HepG2 (cell line): Measurements from ENCODE around the gene SLC8A2. TPM values are rescaled to one million over a fixed set of nuclear protein-coding genes. Genes with fewer than 3 reads are reported as not detected.
A peak's percentile ranks its signal among the peaks of the same experiment; 100 is the strongest.

Experiments used
- ATAC-seq: fragments of 200-7000 bp; cut with Tn5 transposase; 3 replicates; pipeline ENCODE4 v1.9.1; 2020; ENCODE audit warnings: mild to moderate bottlenecking, moderate library complexity
- BruUV-seq: library from RNA; stranded (reverse); fragments of 400-500 nt; replicated peaks from 2 replicates; lab custom pipeline; 2021; lab: Mats Ljungman, UMichigan
- CTCF ChIA-PET: fragments of 300-600 bp; formaldehyde crosslinking; extraction: SDS; loops from one replicate; lab custom pipeline; 2021; ENCODE audit warnings: low total read pairs, inconsistent platforms, low intra/inter-chr PET ratio; lab: Yijun Ruan, JAX
- POLR2A ChIA-PET: fragments of 350-600 bp; sonication (Branson Sonifier 250); formaldehyde crosslinking; loops from one replicate; lab custom pipeline; 2020; ENCODE audit warnings: antibody characterized with exemption, inconsistent platforms; lab: Yijun Ruan, JAX
- DNase-seq: peaks from one replicate; pipeline ENCODE4 v3.0.0-alpha.2; 2015; ENCODE audit warnings: low spot score
- FAIRE-seq: peaks from 3 replicates; lab custom pipeline; 2011; peaks lifted over from hg19 to GRCh38; lab: Jason Lieb, UNC
- H2AFZ ChIP-seq: one replicate; pipeline ENCODE4 v1.6.1; 2011; ENCODE audit warnings: low read length, inconsistent platforms
- H3K27ac ChIP-seq: fragments of 300-600 bp; 3 replicates; pipeline ENCODE4 v1.8.0; 2011; ENCODE audit warnings: mixed run types, mild to moderate bottlenecking, mixed read lengths, low read length, inconsistent platforms; ENCODE audit not compliant: insufficient read depth; ENCODE audit errors: extremely low read length
- H3K27me3 ChIP-seq, 2 experiments: fragments of 200-600 bp in 1 of 2; 2 replicates in 1 of 2; 3 replicates in 1 of 2; pipeline versions ENCODE4 v1.6.0 to v1.8.0; 2011; ENCODE audit warnings: low read length in 2 of 2, mild to moderate bottlenecking in 2 of 2, moderate library complexity in 2 of 2, inconsistent platforms in 1 of 2; ENCODE audit not compliant: insufficient read depth in 2 of 2, control insufficient read depth in 1 of 2
- H3K36me3 ChIP-seq, 2 experiments: fragments of 200-600 bp in 1 of 2; replicated peaks in 1 of 2; 2 replicates in 1 of 2; 3 replicates in 1 of 2; pipeline versions ENCODE4 v1.5.1 to v1.8.0; 2011; ENCODE audit warnings: low read length in 2 of 2, inconsistent platforms in 1 of 2; ENCODE audit not compliant: insufficient read depth in 2 of 2, control insufficient read depth in 1 of 2
- H3K4me1 ChIP-seq: 2 replicates; pipeline ENCODE4 v1.5.1; 2012; ENCODE audit warnings: low read length, inconsistent platforms; ENCODE audit not compliant: insufficient read depth
- H3K4me2 ChIP-seq: 2 replicates; pipeline ENCODE4 v1.6.0; 2011; ENCODE audit warnings: low read depth, low read length, inconsistent platforms
- H3K4me3 ChIP-seq, 3 experiments: fragments of 200-600 bp in 1 of 3; sonication (generic), shearing (Covaris generic) in 1 of 3; replicated peaks in 1 of 3; 2 replicates each; pipeline ENCODE4 v1.5.1; 2011 to 2016; ENCODE audit warnings: low read length in 3 of 3, inconsistent platforms in 2 of 3, low read depth in 2 of 3, mild to moderate bottlenecking in 2 of 3, control low read depth in 1 of 3, mixed read lengths in 1 of 3; ENCODE audit not compliant: insufficient read depth in 1 of 3
- H3K79me2 ChIP-seq: one replicate; pipeline ENCODE4 v1.6.1; 2011; ENCODE audit warnings: low read length, inconsistent platforms; ENCODE audit not compliant: insufficient read depth
- H3K9ac ChIP-seq: 2 replicates; pipeline ENCODE4 v1.6.0; 2011; ENCODE audit warnings: mild to moderate bottlenecking, low read depth, low read length, inconsistent platforms; ENCODE audit not compliant: insufficient read depth
- H3K9me3 ChIP-seq: 2 replicates; pipeline ENCODE4 v1.5.1; 2012; ENCODE audit warnings: mild to moderate bottlenecking, low read length
- H4K20me1 ChIP-seq: 2 replicates; pipeline ENCODE4 v1.6.0; 2011; ENCODE audit warnings: inconsistent platforms, mild to moderate bottlenecking, low read length, moderate library complexity; ENCODE audit not compliant: insufficient read depth
- CREM ChIP-seq, 2 experiments: sonication (generic) in 1 of 2; formaldehyde crosslinking in 1 of 2; IDR thresholded peaks; 2 replicates each; pipeline versions ENCODE4 v1.4.0 to v1.6.1; 2016 to 2020; ENCODE audit warnings: antibody characterized with exemption in 1 of 2, mild to moderate bottlenecking in 1 of 2, missing genetic modification reagents in 1 of 2
- GATAD1 ChIP-seq: IDR thresholded peaks from 2 replicates; pipeline ENCODE4 v1.6.1; 2016; ENCODE audit warnings: missing genetic modification reagents, missing compliant biosample characterization
- IRX3 ChIP-seq: sonication (generic); formaldehyde crosslinking; IDR thresholded peaks from 2 replicates; pipeline ENCODE4 v1.8.1; 2023; ENCODE audit warnings: mild to moderate bottlenecking, low read depth, missing genetic modification reagents, borderline replicate concordance
- JDP2 ChIP-seq: sonication (generic); formaldehyde crosslinking; IDR thresholded peaks from 2 replicates; pipeline ENCODE4 v1.8.1; 2022; ENCODE audit warnings: missing genetic modification reagents, borderline replicate concordance
- JUND ChIP-seq: sonication (generic); formaldehyde crosslinking; IDR thresholded peaks from 2 replicates; pipeline ENCODE4 v1.8.0; 2022; ENCODE audit warnings: mild to moderate bottlenecking, missing genetic modification reagents
- MIER3 ChIP-seq: IDR thresholded peaks from 2 replicates; pipeline ENCODE4 v1.6.1; 2016; ENCODE audit warnings: missing compliant biosample characterization, borderline replicate concordance
- NFYB ChIP-seq: sonication (generic); formaldehyde crosslinking; IDR thresholded peaks from 2 replicates; pipeline ENCODE4 v1.4.0; 2020; ENCODE audit warnings: missing genetic modification reagents
- POLR2G ChIP-seq: fragments of 200-400 bp; formaldehyde crosslinking; IDR thresholded peaks from 2 replicates; pipeline ENCODE4 v1.6.1; 2018; ENCODE audit warnings: mild to moderate bottlenecking, low read depth, low read length, moderate library complexity
- RFXAP ChIP-seq: sonication (generic); formaldehyde crosslinking; IDR thresholded peaks from 2 replicates; pipeline ENCODE4 v1.4.0; 2020; ENCODE audit warnings: missing genetic modification reagents, borderline replicate concordance
- RORA ChIP-seq: sonication (generic); formaldehyde crosslinking; IDR thresholded peaks from 2 replicates; pipeline ENCODE4 v1.5.0; 2020; ENCODE audit warnings: mild to moderate bottlenecking, missing genetic modification reagents, moderate library complexity
- SMAD9 ChIP-seq: sonication (generic); formaldehyde crosslinking; IDR thresholded peaks from 2 replicates; pipeline ENCODE4 v1.5.1; 2020; ENCODE audit warnings: mild to moderate bottlenecking, missing genetic modification reagents
- ZFP62 ChIP-seq: sonication (generic); formaldehyde crosslinking; IDR thresholded peaks from 2 replicates; pipeline ENCODE4 v1.4.0; 2020; ENCODE audit warnings: missing genetic modification reagents
- ZNF326 ChIP-seq: sonication (generic); formaldehyde crosslinking; IDR thresholded peaks from 2 replicates; pipeline ENCODE4 v1.4.0; 2020; ENCODE audit warnings: missing genetic modification reagents, borderline replicate concordance
- ZNF644 ChIP-seq: IDR thresholded peaks from 2 replicates; pipeline ENCODE4 v1.6.1; 2016; ENCODE audit warnings: low read depth
- ZNF652 ChIP-seq: IDR thresholded peaks from 2 replicates; pipeline ENCODE4 v1.6.1; 2016; ENCODE audit warnings: low read depth, borderline replicate concordance
- ZNF724P ChIP-seq: sonication (generic); formaldehyde crosslinking; IDR thresholded peaks from 2 replicates; pipeline ENCODE4 v1.8.0; 2022; ENCODE audit warnings: missing genetic modification reagents, borderline replicate concordance
- WGBS: methylation state at CpG from one replicate; pipeline ENCODE4 v1.1.6; 2017; ENCODE audit warnings: low lambda C conversion rate; 5-methylcytosine and 5-hydroxymethylcytosine counted together
- in situ Hi-C: cut with HindIII; loops from 2 replicates; pipeline ENCODE4 v1.10.0; 2017; ENCODE audit warnings: low pct_unique_long_range_greater_than_20kb; ENCODE audit not compliant: extremely low pct_ligation_motif_present
- intact Hi-C: fragments of 100-400 bp; cut with micrococcal nuclease; formaldehyde crosslinking; loops from one replicate; pipeline ENCODE4 v1.10.0; 2022; ENCODE audit not compliant: unreplicated experiment
- polyA plus RNA-seq, 8 experiments: library from polyadenylated mRNA; depleted of rRNA in 3 of 8; stranded (reverse) in 7 of 8; unstranded in 1 of 8; fragments of >200 nt; fragmentation: Illumina TruSeq in 4 of 8; extraction: Trizol in 4 of 8; gene quantifications; 2 replicates each; pipeline versions ENCODE4 v1.2.1 to v1.2.3, GENCODE V29; 2011 to 2016; ENCODE audit warnings: low read depth in 4 of 8, missing spikeins in 1 of 8, mixed read lengths in 1 of 8; ENCODE audit not compliant: insufficient read depth in 1 of 8
- total RNA-seq, 5 experiments: library from RNA; depleted of rRNA; stranded (reverse); fragments of >200 nt; fragmentation: Illumina TruSeq; extraction: Trizol; gene quantifications; 2 replicates each; pipeline ENCODE4 v1.2.3, GENCODE V29; 2016; ENCODE audit warnings: low read depth in 1 of 5
- TF ChIP-seq, protein P1 (sequence below): IDR thresholded peaks from 2 replicates; pipeline ENCODE4 v1.6.1; 2016
- TF ChIP-seq, protein P2 (sequence below): sonication (generic); formaldehyde crosslinking; IDR thresholded peaks from 2 replicates; pipeline ENCODE4 v1.4.0; 2020; ENCODE audit warnings: missing genetic modification reagents
- TF ChIP-seq, protein P3 (sequence below): sonication (generic); formaldehyde crosslinking; conservative IDR thresholded peaks from 2 replicates; pipeline ENCODE4 v1.8.0; 2022; ENCODE audit warnings: mild to moderate bottlenecking, moderate library complexity, missing genetic modification reagents
- TF ChIP-seq, protein P4 (sequence below): sonication (generic); formaldehyde crosslinking; IDR thresholded peaks from 2 replicates; pipeline ENCODE4 v1.4.0; 2020; ENCODE audit warnings: missing genetic modification reagents; ENCODE audit errors: not compliant biosample characterization

The SLC8A2 gene
- total and polyA plus RNA-seq, 2 of the 13 experiments (the other 11 are each of a cell fraction or from before 2014, with no cell fraction given): 0.02 TPM; not detected in 1

DNA sequence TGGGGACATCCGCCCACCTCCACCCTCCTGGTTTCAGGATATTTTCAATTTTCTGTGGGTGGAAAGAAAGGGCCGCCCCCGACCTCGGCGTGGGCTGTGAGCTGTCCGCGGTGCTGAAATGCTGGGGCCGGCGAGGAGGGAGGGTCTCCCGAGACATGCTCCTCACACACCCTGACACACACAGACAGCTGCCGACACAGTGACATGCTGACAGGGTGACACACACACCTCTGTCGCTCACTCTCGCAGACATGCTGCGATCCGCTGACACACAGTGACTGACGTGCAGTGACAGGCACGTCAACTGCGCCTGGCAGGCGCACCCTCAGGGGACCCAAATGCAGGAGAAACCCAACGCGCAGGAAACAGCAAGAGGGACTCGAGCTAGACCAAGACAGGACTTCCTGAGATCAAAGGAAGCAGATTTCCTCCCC lies 27.3 kb downstream of the SLC8A2 start:
- Histone ChIP-seq H3K79me2 (no peaks in the 10 kb centered on the region), H3K4me2 (no peak overlapping the region), H4K20me1 (no peaks in the 10 kb centered on the region), H3K27me3 (peaks cover 0 to 32% of the 10 kb centered on the region in 2 experiments), H3K36me3 (no peaks in the 10 kb centered on the region), H3K9ac (no peak overlapping the region), H3K4me3 (no peak overlapping the region), H3K9me3 (no peaks in the 10 kb centered on the region), H2AFZ (no peak overlapping the region), H3K27ac (no peak overlapping the region), H3K4me1 (peaks cover 18% of the 10 kb centered on the region; the same call in 1 of the 2 replicates)
- in situ Hi-C loops: no loop called here
- FAIRE-seq (no peak), ATAC-seq (no peak), DNase-seq (no peak)
- WGBS: 29% methylated on average over 9 of the region's 22 CpGs
- intact Hi-C loops: no loop called here
- no TSS peak for BruUV-seq
- POLR2A ChIA-PET: no interaction called here
- CTCF ChIA-PET: no interaction called here
- no peak for TF ChIP-seq GATAD1 (CRISPR knock-in tag)
- TF ChIP-seq, protein P1, sequence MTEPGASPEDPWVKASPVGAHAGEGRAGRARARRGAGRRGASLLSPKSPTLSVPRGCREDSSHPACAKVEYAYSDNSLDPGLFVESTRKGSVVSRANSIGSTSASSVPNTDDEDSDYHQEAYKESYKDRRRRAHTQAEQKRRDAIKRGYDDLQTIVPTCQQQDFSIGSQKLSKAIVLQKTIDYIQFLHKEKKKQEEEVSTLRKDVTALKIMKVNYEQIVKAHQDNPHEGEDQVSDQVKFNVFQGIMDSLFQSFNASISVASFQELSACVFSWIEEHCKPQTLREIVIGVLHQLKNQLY (CRISPR knock-in tag): no peak
- TF ChIP-seq IRX3: no peak
- TF ChIP-seq, protein P2, sequence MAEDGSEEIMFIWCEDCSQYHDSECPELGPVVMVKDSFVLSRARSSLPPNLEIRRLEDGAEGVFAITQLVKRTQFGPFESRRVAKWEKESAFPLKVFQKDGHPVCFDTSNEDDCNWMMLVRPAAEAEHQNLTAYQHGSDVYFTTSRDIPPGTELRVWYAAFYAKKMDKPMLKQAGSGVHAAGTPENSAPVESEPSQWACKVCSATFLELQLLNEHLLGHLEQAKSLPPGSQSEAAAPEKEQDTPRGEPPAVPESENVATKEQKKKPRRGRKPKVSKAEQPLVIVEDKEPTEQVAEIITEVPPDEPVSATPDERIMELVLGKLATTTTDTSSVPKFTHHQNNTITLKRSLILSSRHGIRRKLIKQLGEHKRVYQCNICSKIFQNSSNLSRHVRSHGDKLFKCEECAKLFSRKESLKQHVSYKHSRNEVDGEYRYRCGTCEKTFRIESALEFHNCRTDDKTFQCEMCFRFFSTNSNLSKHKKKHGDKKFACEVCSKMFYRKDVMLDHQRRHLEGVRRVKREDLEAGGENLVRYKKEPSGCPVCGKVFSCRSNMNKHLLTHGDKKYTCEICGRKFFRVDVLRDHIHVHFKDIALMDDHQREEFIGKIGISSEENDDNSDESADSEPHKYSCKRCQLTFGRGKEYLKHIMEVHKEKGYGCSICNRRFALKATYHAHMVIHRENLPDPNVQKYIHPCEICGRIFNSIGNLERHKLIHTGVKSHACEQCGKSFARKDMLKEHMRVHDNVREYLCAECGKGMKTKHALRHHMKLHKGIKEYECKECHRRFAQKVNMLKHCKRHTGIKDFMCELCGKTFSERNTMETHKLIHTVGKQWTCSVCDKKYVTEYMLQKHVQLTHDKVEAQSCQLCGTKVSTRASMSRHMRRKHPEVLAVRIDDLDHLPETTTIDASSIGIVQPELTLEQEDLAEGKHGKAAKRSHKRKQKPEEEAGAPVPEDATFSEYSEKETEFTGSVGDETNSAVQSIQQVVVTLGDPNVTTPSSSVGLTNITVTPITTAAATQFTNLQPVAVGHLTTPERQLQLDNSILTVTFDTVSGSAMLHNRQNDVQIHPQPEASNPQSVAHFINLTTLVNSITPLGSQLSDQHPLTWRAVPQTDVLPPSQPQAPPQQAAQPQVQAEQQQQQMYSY (CRISPR knock-in tag): no peak
- no peak for TF ChIP-seq ZNF724P (CRISPR knock-in tag)
- TF ChIP-seq ZFP62 (CRISPR knock-in tag): no peak
- no peak for TF ChIP-seq ZNF652
- TF ChIP-seq NFYB (CRISPR knock-in tag): no peak
- TF ChIP-seq ZNF326 (CRISPR knock-in tag): no peak
- TF ChIP-seq SMAD9 (CRISPR knock-in tag): no peak
- TF ChIP-seq, protein P3, sequence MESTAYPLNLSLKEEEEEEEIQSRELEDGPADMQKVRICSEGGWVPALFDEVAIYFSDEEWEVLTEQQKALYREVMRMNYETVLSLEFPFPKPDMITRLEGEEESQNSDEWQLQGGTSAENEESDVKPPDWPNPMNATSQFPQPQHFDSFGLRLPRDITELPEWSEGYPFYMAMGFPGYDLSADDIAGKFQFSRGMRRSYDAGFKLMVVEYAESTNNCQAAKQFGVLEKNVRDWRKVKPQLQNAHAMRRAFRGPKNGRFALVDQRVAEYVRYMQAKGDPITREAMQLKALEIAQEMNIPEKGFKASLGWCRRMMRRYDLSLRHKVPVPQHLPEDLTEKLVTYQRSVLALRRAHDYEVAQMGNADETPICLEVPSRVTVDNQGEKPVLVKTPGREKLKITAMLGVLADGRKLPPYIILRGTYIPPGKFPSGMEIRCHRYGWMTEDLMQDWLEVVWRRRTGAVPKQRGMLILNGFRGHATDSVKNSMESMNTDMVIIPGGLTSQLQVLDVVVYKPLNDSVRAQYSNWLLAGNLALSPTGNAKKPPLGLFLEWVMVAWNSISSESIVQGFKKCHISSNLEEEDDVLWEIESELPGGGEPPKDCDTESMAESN: 0 out of 2 replicates have a peak, but pooled peaks have one; percentile 72
- TF ChIP-seq POLR2G: no peak
- TF ChIP-seq, protein P4, sequence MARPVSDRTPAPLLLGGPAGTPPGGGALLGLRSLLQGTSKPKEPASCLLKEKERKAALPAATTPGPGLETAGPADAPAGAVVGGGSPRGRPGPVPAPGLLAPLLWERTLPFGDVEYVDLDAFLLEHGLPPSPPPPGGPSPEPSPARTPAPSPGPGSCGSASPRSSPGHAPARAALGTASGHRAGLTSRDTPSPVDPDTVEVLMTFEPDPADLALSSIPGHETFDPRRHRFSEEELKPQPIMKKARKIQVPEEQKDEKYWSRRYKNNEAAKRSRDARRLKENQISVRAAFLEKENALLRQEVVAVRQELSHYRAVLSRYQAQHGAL (CRISPR knock-in tag): no peak
- no peak for TF ChIP-seq MIER3 (CRISPR knock-in tag)
- no peak for TF ChIP-seq RORA (CRISPR knock-in tag)
- TF ChIP-seq CREM (IDR thresholded peaks at IDR 0.05): no peak
- no peak for TF ChIP-seq CREM (CRISPR knock-in tag; IDR thresholded peaks at IDR 0.05)
- no peak for TF ChIP-seq JDP2 (CRISPR knock-in tag)
- 0 out of 2 replicates have a peak, but pooled peaks have one; percentile 20 for TF ChIP-seq JUND
- TF ChIP-seq ZNF644 (CRISPR knock-in tag): no peak
- TF ChIP-seq RFXAP (CRISPR knock-in tag): no peak
